ENCODE data around the gene SLC31A1.
"Not testable (repeated sequence)": the region's sequence is repeated elsewhere in the genome, so short reads cannot be mapped to it uniquely, and the experiment has no call there.

The SLC31A1 gene

GRCh38 chr9:113219969-113220368, 1.4 kb upstream of the SLC31A1 start:
- DNase-seq (ENCODE audit: low read depth in 4 of 4, low spot score in 1 of 4) = no peak

GRCh38 chr9:113220467-113221002, 809 bp upstream of the SLC31A1 start:
- DNase-seq (ENCODE audit: low read depth in 4 of 4, low spot score in 1 of 4) = no peak

- DNase-seq (ENCODE audit: low read depth in 4 of 4, low spot score in 1 of 4) = no peak
Measured at GRCh38 chr9:113221800-113222481, 597 bp downstream of the SLC31A1 start.

GRCh38 chr9:113222482-113222841, 1.1 kb downstream of the SLC31A1 start:
- no peak for DNase-seq (ENCODE audit: low read depth in 4 of 4, low spot score in 1 of 4)

- no peak for DNase-seq (ENCODE audit: low read depth in 4 of 4, low spot score in 1 of 4)
Measured at GRCh38 chr9:113223963-113224362, 2.6 kb downstream of the SLC31A1 start.

- no peak for DNase-seq (ENCODE audit: low read depth in 4 of 4, low spot score in 1 of 4)
Measured at GRCh38 chr9:113227436-113227835, 6.1 kb downstream of the SLC31A1 start.

GRCh38 chr9:113228130-113228665, 6.9 kb downstream of the SLC31A1 start:
- DNase-seq (ENCODE audit: low read depth in 4 of 4, low spot score in 1 of 4) = no peak

GRCh38 chr9:113231701-113232100, 10.4 kb downstream of the SLC31A1 start:
- no peak for DNase-seq (ENCODE audit: low read depth in 4 of 4, low spot score in 1 of 4)

GRCh38 chr9:113235701-113236255, 14.4 kb downstream of the SLC31A1 start:
- DNase-seq (ENCODE audit: low read depth in 4 of 4, low spot score in 1 of 4) = not testable (repeated sequence)

- no peak for DNase-seq (ENCODE audit: low read depth in 4 of 4, low spot score in 1 of 4)
Measured at GRCh38 chr9:113237026-113237425, 15.7 kb downstream of the SLC31A1 start.

GRCh38 chr9:113238202-113238858, 17.0 kb downstream of the SLC31A1 start:
- no peak for DNase-seq (ENCODE audit: low read depth in 4 of 4, low spot score in 1 of 4)

- DNase-seq (ENCODE audit: low read depth in 4 of 4, low spot score in 1 of 4) = no peak
Measured at GRCh38 chr9:113238859-113239232, 17.5 kb downstream of the SLC31A1 start.

GRCh38 chr9:113241161-113241560, 19.8 kb downstream of the SLC31A1 start:
- DNase-seq (ENCODE audit: low read depth in 4 of 4, low spot score in 1 of 4) = no peak

GRCh38 chr9:113244556-113244955, 23.2 kb downstream of the SLC31A1 start:
- DNase-seq (ENCODE audit: low read depth in 4 of 4, low spot score in 1 of 4) = no peak

- DNase-seq (ENCODE audit: low read depth in 4 of 4, low spot score in 1 of 4) = no peak
Measured at GRCh38 chr9:113245894-113246293, 24.6 kb downstream of the SLC31A1 start.

GRCh38 chr9:113246928-113247327, 25.6 kb downstream of the SLC31A1 start:
- no peak for DNase-seq (ENCODE audit: low read depth in 4 of 4, low spot score in 1 of 4)

- DNase-seq (ENCODE audit: low read depth in 4 of 4, low spot score in 1 of 4) = no peak
Measured at GRCh38 chr9:113247640-113248039, 26.3 kb downstream of the SLC31A1 start.

GRCh38 chr9:113249661-113250060, 28.3 kb downstream of the SLC31A1 start:
- DNase-seq (ENCODE audit: low read depth in 4 of 4, low spot score in 1 of 4) = not testable (repeated sequence)

GRCh38 chr9:113250807-113251206, 29.5 kb downstream of the SLC31A1 start:
- DNase-seq (ENCODE audit: low read depth in 4 of 4, low spot score in 1 of 4) = no peak

- DNase-seq (ENCODE audit: low read depth in 4 of 4, low spot score in 1 of 4) = no peak
Measured at GRCh38 chr9:113254991-113255390, 33.6 kb downstream of the SLC31A1 start.

GRCh38 chr9:113255438-113255837, 34.1 kb downstream of the SLC31A1 start:
- DNase-seq (ENCODE audit: low read depth in 4 of 4, low spot score in 1 of 4) = no peak

- no peak for DNase-seq (ENCODE audit: low read depth in 4 of 4, low spot score in 1 of 4)
Measured at GRCh38 chr9:113257863-113258262, 36.5 kb downstream of the SLC31A1 start.

All from stimulated activated CD4-positive, alpha-beta T cell treated with anti-CD3 and anti-CD28 coated beads, Interleukin-1b, Interleukin-23, amount 100 ng/mL, for 24 hours (primary cell).